Gastroesophageal sphincter (tissue), 3 donors: ENCODE results near the gene COL18A1.

ENCODE experiments used
- POLR2AphosphoS5 ChIP-seq: sonication (generic); formaldehyde crosslinking; IDR thresholded peaks from one replicate; pipeline ENCODE4 v1.6.1; 2017; ENCODE audit warnings: antibody characterized with exemption
- TF ChIP-seq, protein P1 (sequence below), 4 experiments: fragments of 200-600 bp in 2 of 4; fragments of 450-650 bp in 2 of 4; sonication (generic) in 1 of 4; IDR thresholded peaks; one replicate each; pipeline ENCODE4 v1.5.1; 2017 to 2019; ENCODE audit warnings: antibody characterized with exemption in 4 of 4, mild to moderate bottlenecking in 2 of 4, moderate library complexity in 2 of 4

DNA sequence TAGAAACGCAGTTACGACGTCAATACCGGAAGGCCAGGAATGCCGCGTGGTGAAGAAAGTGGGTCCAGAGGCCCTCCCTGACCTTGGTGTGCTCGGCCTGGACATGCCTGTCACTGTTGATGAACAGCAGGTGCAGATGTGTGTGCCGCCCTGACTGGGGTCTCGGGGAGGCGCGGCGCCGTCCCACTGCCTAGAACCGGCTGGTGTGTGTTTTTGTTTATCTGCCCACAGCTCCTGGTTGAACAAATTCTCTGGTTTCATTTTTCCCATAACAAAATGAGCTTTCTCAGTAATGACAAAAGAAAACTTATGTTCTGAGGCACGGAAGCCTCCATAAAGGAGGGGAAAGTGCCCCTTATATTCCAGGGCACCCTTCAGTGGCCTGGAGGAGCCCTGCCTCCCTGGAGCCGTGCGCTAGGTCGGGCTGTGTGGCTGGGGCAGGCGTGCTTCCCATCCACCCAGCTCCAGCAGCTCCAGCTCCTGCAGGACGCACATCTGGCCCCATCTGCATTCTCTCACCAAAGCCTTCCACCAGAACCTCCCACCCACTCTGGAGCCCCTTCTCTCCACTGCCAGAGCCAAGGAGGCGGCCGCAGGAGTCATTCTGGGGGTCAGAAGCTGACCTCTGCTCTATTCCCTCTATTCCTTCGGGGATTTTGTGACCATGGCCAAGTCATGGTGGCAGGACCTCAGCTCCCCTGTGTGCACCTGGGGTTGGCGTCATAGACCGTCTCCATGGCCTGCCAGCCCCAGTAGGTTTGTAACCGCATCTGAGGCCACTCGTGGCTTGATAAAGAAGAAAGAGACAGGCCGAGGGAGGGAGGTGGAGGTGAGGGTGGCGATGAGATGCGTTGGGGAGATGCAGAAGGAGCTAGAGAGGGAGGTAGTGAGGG lies 20.1 kb upstream of the COL18A1 start:
- no peak for TF ChIP-seq POLR2AphosphoS5
- TF ChIP-seq, protein P1, sequence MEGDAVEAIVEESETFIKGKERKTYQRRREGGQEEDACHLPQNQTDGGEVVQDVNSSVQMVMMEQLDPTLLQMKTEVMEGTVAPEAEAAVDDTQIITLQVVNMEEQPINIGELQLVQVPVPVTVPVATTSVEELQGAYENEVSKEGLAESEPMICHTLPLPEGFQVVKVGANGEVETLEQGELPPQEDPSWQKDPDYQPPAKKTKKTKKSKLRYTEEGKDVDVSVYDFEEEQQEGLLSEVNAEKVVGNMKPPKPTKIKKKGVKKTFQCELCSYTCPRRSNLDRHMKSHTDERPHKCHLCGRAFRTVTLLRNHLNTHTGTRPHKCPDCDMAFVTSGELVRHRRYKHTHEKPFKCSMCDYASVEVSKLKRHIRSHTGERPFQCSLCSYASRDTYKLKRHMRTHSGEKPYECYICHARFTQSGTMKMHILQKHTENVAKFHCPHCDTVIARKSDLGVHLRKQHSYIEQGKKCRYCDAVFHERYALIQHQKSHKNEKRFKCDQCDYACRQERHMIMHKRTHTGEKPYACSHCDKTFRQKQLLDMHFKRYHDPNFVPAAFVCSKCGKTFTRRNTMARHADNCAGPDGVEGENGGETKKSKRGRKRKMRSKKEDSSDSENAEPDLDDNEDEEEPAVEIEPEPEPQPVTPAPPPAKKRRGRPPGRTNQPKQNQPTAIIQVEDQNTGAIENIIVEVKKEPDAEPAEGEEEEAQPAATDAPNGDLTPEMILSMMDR (IDR thresholded peaks at IDR 0.05): no peak
